WTC11 (cell line): ENCODE data around the gene NUP85. TPM values are rescaled to one million over a fixed set of nuclear protein-coding genes. Genes with fewer than 3 reads are reported as not detected.
A peak's percentile ranks its signal among the peaks of the same experiment; 100 is the strongest.

Experiments used
- ATAC-seq: fragments of 200-7000 bp; cut with Tn5 transposase; 2 replicates; pipeline ENCODE4 v1.10.0; 2021; ENCODE audit warnings: mild to moderate bottlenecking, moderate library complexity
- CTCF ChIA-PET: fragments of 300-600 bp; sonication (Branson Sonifier 250); formaldehyde crosslinking; loops from one replicate; lab custom pipeline; 2021; ENCODE audit warnings: antibody characterized with exemption; lab: Charles Lee
- POLR2A ChIA-PET: fragments of 350-600 bp; sonication (Branson Sonifier 250); formaldehyde crosslinking; loops from one replicate; lab custom pipeline; 2021; ENCODE audit warnings: antibody characterized with exemption; lab: Charles Lee
- DNase-seq: peaks from one replicate; pipeline ENCODE4 v3.0.0; 2021; ENCODE audit warnings: low spot score
- H3K27ac Mint-ChIP-seq: 2 replicates; pipeline ENCODE4 v1.8.0; 2021; ENCODE audit warnings: mixed read lengths
- H3K27me3 Mint-ChIP-seq: 2 replicates; pipeline ENCODE4 v1.8.0; 2021; ENCODE audit warnings: low read depth, mild to moderate bottlenecking, moderate library complexity, mixed read lengths
- H3K36me3 Mint-ChIP-seq: 2 replicates; pipeline ENCODE4 v1.8.0; 2021; ENCODE audit warnings: mixed read lengths
- H3K4me1 Mint-ChIP-seq: 2 replicates; pipeline ENCODE4 v1.8.0; 2022; ENCODE audit warnings: mixed read lengths
- H3K4me3 Mint-ChIP-seq: 2 replicates; pipeline ENCODE4 v1.8.0; 2021; ENCODE audit warnings: mild to moderate bottlenecking, moderate library complexity, mixed read lengths
- H3K9me3 Mint-ChIP-seq: 2 replicates; pipeline ENCODE4 v1.8.0; 2021; ENCODE audit warnings: mixed read lengths
- AR ChIP-seq: fragments of 250-450 bp; sonication (Bioruptor Pico); IDR thresholded peaks from 2 replicates; pipeline ENCODE4 v1.9.0; 2021; ENCODE audit warnings: mild to moderate bottlenecking
- ATF1 ChIP-seq: sonication (generic); formaldehyde crosslinking; IDR thresholded peaks from 2 replicates; pipeline ENCODE4 v1.8.1; 2023; ENCODE audit warnings: mild to moderate bottlenecking, moderate library complexity, missing genetic modification reagents
- ATF3 ChIP-seq: sonication (generic); formaldehyde crosslinking; conservative IDR thresholded peaks from 2 replicates; pipeline ENCODE4 v1.8.1; 2022; ENCODE audit warnings: mild to moderate bottlenecking, missing genetic modification reagents
- CBFB ChIP-seq: sonication (generic); formaldehyde crosslinking; IDR thresholded peaks from 2 replicates; pipeline ENCODE4 v1.8.1; 2022; ENCODE audit warnings: mild to moderate bottlenecking, low read depth, missing genetic modification reagents
- E2F4 ChIP-seq: sonication (generic); formaldehyde crosslinking; IDR thresholded peaks from 2 replicates; pipeline ENCODE4 v1.8.1; 2022; ENCODE audit warnings: low read depth, mild to moderate bottlenecking, moderate library complexity, missing genetic modification reagents, borderline replicate concordance
- E2F5 ChIP-seq: sonication (generic); formaldehyde crosslinking; IDR thresholded peaks from 2 replicates; pipeline ENCODE4 v1.8.1; 2022; ENCODE audit warnings: mild to moderate bottlenecking, moderate library complexity, missing genetic modification reagents
- EMX1 ChIP-seq: fragments of 250-450 bp; sonication (Bioruptor Pico); IDR thresholded peaks from 2 replicates; pipeline ENCODE4 v1.8.0; 2021; ENCODE audit warnings: mild to moderate bottlenecking
- FOXK1 ChIP-seq: sonication (generic); formaldehyde crosslinking; IDR thresholded peaks from 2 replicates; pipeline ENCODE4 v1.8.0; 2022; ENCODE audit warnings: mild to moderate bottlenecking, moderate library complexity, missing genetic modification reagents
- GTF2I ChIP-seq: fragments of 250-450 bp; sonication (Bioruptor Pico); conservative IDR thresholded peaks from 2 replicates; pipeline ENCODE4 v1.4.0; 2021; ENCODE audit warnings: mild to moderate bottlenecking
- JUN ChIP-seq: sonication (generic); formaldehyde crosslinking; IDR thresholded peaks from 2 replicates; pipeline ENCODE4 v1.8.0; 2023; ENCODE audit warnings: mild to moderate bottlenecking, missing genetic modification reagents
- MLX ChIP-seq: sonication (generic); formaldehyde crosslinking; IDR thresholded peaks from 2 replicates; pipeline ENCODE4 v1.8.1; 2023; ENCODE audit warnings: mild to moderate bottlenecking, missing genetic modification reagents, moderate library complexity
- NR1H2 ChIP-seq: sonication (generic); formaldehyde crosslinking; IDR thresholded peaks from 2 replicates; pipeline ENCODE4 v1.9.0; 2021; ENCODE audit warnings: mild to moderate bottlenecking, moderate library complexity, missing genetic modification reagents
- NR3C1 ChIP-seq: sonication (generic); formaldehyde crosslinking; conservative IDR thresholded peaks from 2 replicates; pipeline ENCODE4 v1.8.1; 2023; ENCODE audit warnings: low read depth, mild to moderate bottlenecking, missing genetic modification reagents
- OVOL2 ChIP-seq: fragments of 250-450 bp; sonication (Bioruptor Pico); IDR thresholded peaks from 2 replicates; pipeline ENCODE4 v1.9.0; 2021; ENCODE audit warnings: mild to moderate bottlenecking, borderline replicate concordance
- PRDM15 ChIP-seq: sonication (generic); formaldehyde crosslinking; IDR thresholded peaks from 2 replicates; pipeline ENCODE4 v1.8.0; 2022; ENCODE audit warnings: missing genetic modification reagents
- TEAD1 ChIP-seq: sonication (generic); formaldehyde crosslinking; IDR thresholded peaks from 2 replicates; pipeline ENCODE4 v1.8.0; 2022; ENCODE audit warnings: mild to moderate bottlenecking, missing genetic modification reagents
- USF1 ChIP-seq: sonication (generic); formaldehyde crosslinking; IDR thresholded peaks from 2 replicates; pipeline ENCODE4 v1.8.0; 2022; ENCODE audit warnings: mild to moderate bottlenecking, missing genetic modification reagents
- USF2 ChIP-seq: sonication (generic); formaldehyde crosslinking; IDR thresholded peaks from 2 replicates; pipeline ENCODE4 v1.8.1; 2023; ENCODE audit warnings: mild to moderate bottlenecking, missing genetic modification reagents, moderate library complexity
- ZBTB21 ChIP-seq: sonication (generic); formaldehyde crosslinking; IDR thresholded peaks from 2 replicates; pipeline ENCODE4 v1.8.1; 2023; ENCODE audit warnings: mild to moderate bottlenecking, missing genetic modification reagents, borderline replicate concordance
- ZMAT4 ChIP-seq: fragments of 250-450 bp; sonication (Bioruptor Pico); IDR thresholded peaks from 2 replicates; pipeline ENCODE4 v1.9.0; 2021; ENCODE audit warnings: mild to moderate bottlenecking
- ZNF423 ChIP-seq: fragments of 250-450 bp; sonication (Bioruptor Pico); IDR thresholded peaks from 2 replicates; pipeline ENCODE4 v2.1.2; 2022; ENCODE audit warnings: mild to moderate bottlenecking, moderate library complexity
- total RNA-seq: library from RNA; stranded (reverse); gene quantifications from 3 replicates; pipeline ENCODE4 v1.2.3, GENCODE V29; 2021

NUP85 gene
- total RNA-seq, 1 experiment from 2014 or later, result 109 TPM

- TF ChIP-seq USF1 (CRISPR knock-in tag), result peak; percentile 81
- no peak for TF ChIP-seq ZMAT4 (CRISPR knock-in tag)
- no peak for TF ChIP-seq CBFB (CRISPR knock-in tag)
- TF ChIP-seq ZBTB21 (CRISPR knock-in tag), result no peak
- 0 out of 2 replicates have a peak, but pooled peaks have one; percentile 37 for TF ChIP-seq FOXK1 (CRISPR knock-in tag)
- no peak for TF ChIP-seq TEAD1
- no peak for TF ChIP-seq JUN (CRISPR knock-in tag)
- no peak for TF ChIP-seq GTF2I (CRISPR knock-in tag)
- peak; percentile 84 for TF ChIP-seq ZNF423 (CRISPR knock-in tag)
- peak; percentile 84 for TF ChIP-seq USF2 (CRISPR knock-in tag)
- TF ChIP-seq, all 79 proteins: peak for 9
Observed at GRCh38 chr17:75240394-75241142, 35.1 kb downstream of the NUP85 start (continued).

- TF ChIP-seq MLX (CRISPR knock-in tag), result peak; percentile 60; the same call in 1 of the 2 replicates
- TF ChIP-seq ATF3 (CRISPR knock-in tag), result no peak
- Mint-ChIP-seq H3K27ac (no peak overlapping the region), H3K27me3 (no peaks in the 10 kb centered on the region), H3K4me3 (no peak overlapping the region), H3K4me1 (peaks cover 6% of the 10 kb centered on the region), H3K36me3 (peaks cover 53% of the 10 kb centered on the region), H3K9me3 (no peaks in the 10 kb centered on the region)
- POLR2A ChIA-PET, result interaction anchor here (1.0 kb wide), 3 partner anchors 20 to 48 kb away, joined by 3 to 8 read pairs (median 4); partner anchors contain the start of genes GGA3, MRPS7 and SLC25A19
- DNase-seq (no peak), ATAC-seq (no peak)
- CTCF ChIA-PET, result interaction anchor here (0.5 to 3.8 kb wide), 59 partner anchors 9 to 974 kb away, joined by 3 to 155 read pairs (median 7); partner anchors contain the start of genes ARMC7, GGA3, GRB2 and LLGL2
Observed at GRCh38 chr17:75241143-75241430, 35.6 kb downstream of the NUP85 start.

GRCh38 chr17:75241502-75241901 lies 36.0 kb downstream of the NUP85 start:
- ATAC-seq (no peak), DNase-seq (no peak)
- Mint-ChIP-seq H3K27ac (no peak overlapping the region), H3K4me3 (no peak overlapping the region), H3K27me3 (no peaks in the 10 kb centered on the region), H3K9me3 (no peaks in the 10 kb centered on the region), H3K4me1 (peaks cover 6% of the 10 kb centered on the region), H3K36me3 (peaks cover 51% of the 10 kb centered on the region)
- CTCF ChIA-PET, result interaction anchor here (0.7 to 3.8 kb wide), 16 partner anchors 8 to 229 kb away, joined by 3 to 155 read pairs (median 12); partner anchors contain the start of genes GGA3, GRB2, MIF4GD and MRPL58
- POLR2A ChIA-PET, result no interaction called here
- no peak for TF ChIP-seq ATF1
- no peak for TF ChIP-seq E2F5
- no peak for TF ChIP-seq NR3C1
- no peak for TF ChIP-seq NR1H2 (CRISPR knock-in tag)
- TF ChIP-seq E2F4 (CRISPR knock-in tag), result no peak
- TF ChIP-seq AR (CRISPR knock-in tag), result no peak
- no peak for TF ChIP-seq EMX1 (CRISPR knock-in tag)
- no peak for TF ChIP-seq JUN (CRISPR knock-in tag)
- no peak for TF ChIP-seq PRDM15 (CRISPR knock-in tag)
- no peak for TF ChIP-seq OVOL2
